Stimulated activated CD4-positive, alpha-beta T cell treated with anti-CD3 and anti-CD28 coated beads, Interleukin-1b, Interleukin-23, amount 100 ng/mL, for 1 hour (primary cell): Measurements from ENCODE around the gene SACM1L.
"Not testable (repeated sequence)": the region's sequence is repeated elsewhere in the genome, so short reads cannot be mapped to it uniquely, and the experiment has no call there.

Experiments used
- DNase-seq, 2 donors: peaks; one replicate each; pipeline ENCODE4 v3.0.0-alpha.2; 2020; ENCODE audit warnings: low read depth in 2 of 2

The SACM1L gene

GRCh38 chr3:45691842-45692241 is 2.6 kb downstream of the SACM1L start:
- DNase-seq = no peak

DNA sequence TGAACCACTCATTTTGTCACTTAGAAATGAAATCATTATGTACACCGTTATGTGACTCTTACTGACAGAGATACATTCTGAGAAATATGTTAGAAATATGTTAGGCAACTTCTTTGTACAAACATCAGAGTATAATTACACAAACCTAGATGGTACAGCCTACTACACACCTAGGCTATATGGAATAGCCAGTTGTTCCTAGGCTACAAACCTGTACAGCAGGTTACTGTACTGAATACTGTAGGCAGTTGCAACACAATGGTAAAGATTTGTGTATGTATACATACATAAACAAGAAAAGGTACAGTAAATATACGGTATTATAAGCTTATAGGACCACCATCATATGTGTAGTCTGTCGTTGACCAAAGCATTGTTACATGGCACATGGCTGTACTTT is 3.7 kb downstream of the SACM1L start:
- DNase-seq = no peak

DNA sequence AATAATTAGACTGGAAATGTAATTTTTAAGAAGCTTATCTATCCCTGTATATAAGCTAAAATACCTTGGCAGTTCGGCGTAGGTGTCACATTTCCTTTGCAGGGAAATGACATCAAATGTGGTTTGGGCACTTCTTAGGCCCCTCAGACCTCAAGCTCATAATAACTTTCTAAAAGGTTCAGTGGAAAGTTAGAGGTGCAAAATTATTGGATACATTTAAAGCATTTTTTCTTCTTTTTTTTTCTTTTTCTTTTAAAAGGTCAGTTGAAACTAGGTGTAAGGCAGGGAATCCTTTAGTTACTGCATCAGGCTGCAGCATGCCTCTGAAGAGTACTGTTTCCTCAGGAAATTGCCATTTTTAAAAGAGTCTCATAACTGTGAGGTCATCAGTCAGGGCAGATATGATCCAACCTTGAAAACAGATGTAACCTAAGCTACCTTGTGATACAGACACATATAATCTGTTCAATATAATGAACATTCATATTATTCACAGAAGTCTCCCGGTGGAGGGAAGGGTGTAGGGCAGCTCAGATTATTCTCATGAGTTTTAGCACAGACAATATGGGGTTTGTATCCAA is 4.8 kb downstream of the SACM1L start:
- DNase-seq = no peak

GRCh38 chr3:45695166-45695565 is 6.0 kb downstream of the SACM1L start:
- DNase-seq = not testable (repeated sequence)

DNA sequence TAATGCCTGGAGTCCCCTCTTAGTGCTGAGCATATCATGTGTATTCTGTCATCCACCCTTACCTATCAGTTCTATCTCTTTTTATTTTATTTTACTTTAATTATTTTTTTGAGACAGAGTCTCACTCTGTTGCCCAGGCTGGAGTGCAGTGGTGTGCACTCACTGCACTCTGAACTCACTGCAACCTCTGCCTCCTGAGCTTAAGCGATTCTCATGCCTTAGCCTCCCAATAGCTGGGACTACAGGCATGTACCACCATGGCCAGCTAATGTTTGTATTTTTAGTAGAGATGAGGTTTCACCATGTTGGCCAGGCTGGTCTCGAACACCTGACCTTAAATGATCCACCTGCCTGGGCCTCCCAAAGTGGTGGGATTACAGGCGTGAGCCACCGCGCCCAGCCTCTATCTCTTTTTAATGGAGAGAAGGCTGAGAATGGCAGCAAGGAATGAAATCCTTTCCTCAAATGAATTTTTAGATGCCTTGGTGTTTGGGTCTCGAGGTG is 11.4 kb downstream of the SACM1L start:
- DNase-seq = no peak

DNA sequence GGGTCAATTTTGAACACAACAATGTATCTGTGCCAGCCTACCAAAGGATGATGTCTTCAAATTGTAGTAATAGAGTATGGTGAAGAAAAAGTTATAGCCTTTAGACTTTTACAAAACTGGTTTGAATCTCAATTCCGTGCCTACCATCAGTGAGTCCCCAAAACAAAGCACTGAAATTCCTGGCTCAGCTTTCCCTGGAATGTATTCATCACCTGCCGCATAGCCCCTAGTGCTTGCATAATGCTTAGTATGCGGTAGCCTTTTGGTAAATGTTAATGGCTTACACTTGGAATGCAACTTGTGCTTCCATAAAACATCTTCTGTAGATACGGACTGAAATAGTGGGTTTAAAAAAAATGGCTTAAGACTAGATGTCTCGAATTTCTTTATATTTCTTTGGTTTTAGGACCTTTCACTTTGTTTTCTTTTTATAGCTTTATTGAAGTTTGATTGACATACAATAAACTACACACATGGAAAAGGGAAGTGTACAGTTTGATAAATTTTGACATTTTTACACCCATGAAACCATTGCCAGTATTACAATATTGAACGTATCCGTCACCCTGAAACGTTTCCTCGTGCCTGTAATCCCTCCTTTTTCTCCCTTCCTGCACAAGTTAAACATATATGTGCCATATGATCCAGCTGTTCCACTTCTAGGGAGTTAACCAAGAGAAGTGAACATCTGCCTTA is 12.1 kb downstream of the SACM1L start:
- DNase-seq = no peak

DNA sequence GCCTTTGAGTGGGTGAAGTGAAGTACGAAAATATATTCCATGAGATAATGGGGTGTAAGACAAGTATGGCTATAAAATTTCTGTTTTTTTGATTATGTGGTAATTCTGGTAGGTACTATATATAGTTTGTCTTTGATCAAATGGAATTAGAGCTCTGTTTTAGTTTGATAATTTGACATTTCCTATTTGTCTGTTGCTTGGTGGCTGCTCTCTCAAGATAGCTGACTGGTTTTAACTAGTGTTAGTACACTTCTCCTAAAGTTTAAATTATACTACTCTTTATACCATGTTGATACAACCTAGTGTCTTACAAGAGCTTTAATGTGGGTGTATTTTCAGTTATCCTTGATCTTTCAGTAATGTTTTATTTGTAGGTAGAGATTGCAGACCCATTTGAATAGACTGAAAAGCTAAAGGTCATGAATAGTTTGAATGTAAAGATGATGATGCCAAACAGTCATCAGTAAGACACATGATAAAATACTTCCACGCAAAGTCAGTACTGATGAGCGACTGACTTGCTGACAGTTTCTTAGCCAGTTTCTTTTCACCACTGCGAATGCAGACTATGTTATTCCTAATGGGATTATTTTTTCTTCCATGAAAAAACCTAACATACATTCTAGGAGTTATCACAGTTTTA is 15.2 kb downstream of the SACM1L start:
- DNase-seq = no peak

DNA sequence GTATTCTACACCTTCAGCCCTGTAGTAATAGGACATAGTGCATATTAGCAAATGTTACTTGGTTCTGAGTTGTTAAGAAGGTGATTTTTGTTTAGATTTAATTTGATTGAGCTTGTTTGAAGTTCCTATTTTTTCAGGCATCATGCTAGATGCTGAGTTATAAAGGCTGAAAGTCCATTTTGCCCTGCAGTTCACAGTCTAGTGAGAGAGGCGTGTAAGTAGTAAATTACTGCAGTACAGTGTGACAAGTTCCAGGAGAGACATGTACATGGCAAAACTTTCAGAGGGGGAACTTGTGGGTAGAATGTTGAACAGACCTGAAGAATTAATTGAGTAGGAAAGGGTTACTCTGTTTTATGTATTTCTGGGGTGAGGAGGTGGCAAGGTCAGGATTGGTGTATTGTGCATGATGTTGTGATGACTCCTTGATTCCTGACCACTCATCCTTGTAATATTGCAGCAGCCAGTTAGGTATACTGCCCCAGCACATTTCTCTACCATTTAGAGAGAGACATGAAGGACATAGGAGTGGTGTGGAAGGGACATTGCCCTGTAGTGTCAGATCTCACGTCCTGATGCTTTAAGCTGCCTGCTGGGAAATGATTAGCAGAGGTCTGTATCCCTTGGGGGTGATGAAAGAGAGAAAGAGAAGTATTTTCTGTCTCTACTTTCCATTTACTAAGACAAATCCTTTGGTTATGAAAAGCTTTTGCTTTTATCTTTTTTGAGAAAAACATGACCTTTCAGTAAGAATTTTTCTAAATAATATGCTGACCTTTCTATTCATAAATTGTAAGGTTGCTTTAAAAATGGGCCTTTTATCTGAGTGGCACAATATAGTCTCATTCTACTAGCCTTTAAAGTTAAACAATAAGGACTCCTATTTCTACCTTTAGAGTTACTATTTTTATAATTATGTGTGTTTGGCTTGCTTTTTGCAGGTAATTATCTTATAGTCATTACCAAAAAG is 16.9 kb downstream of the SACM1L start:
- DNase-seq = no peak

DNA sequence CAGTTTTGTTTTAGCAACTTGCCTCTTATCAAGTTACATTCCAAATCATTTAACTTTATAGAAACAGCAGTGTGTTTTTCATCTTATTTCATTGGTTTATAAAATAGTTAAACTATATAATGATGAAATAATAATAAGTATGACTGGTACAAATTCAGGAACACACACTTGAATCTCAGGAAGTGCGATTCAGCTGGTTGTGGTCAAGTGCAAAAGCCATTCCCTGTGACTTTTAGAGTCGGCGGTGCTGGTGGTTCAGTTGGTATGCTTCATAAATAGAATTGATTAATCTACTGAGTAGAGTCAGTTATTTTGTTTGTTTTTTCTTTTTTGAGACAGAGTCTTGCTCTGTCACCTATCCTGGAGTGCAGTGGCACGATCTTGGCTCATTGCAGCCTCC is 22.7 kb downstream of the SACM1L start:
- no peak for DNase-seq

DNA sequence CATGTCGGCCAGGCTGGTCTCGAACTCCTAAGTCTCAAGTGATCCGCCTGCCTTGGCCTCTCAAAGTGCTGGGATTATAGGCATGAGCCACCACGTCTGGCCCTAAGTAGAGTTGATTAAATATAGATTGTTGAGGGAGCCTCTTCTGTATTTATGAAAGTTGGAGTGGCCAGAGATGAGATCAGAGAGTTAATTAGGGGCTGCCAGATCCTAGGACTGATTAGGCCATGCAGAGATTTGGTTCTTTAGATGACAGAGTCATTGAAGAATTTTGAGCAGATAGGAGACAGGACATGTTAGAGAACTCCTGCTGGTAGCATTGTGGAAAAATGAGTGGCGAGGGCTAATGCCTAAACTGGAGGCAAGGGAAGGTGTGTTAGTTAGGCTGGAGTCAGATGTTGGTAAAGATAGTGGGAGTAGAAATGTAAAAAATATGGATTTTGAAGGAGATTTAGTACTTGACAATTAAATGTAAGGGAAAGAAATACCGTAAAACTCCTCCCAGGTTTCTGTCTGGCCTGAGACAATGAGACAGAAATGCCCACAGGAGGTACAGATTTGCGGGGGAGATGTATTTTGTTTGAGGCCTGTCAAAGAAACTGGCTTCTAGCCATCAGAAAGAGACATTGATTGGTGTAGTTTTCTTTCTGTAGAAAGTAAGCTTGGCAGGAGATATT is 23.4 kb downstream of the SACM1L start:
- DNase-seq = no peak

DNA sequence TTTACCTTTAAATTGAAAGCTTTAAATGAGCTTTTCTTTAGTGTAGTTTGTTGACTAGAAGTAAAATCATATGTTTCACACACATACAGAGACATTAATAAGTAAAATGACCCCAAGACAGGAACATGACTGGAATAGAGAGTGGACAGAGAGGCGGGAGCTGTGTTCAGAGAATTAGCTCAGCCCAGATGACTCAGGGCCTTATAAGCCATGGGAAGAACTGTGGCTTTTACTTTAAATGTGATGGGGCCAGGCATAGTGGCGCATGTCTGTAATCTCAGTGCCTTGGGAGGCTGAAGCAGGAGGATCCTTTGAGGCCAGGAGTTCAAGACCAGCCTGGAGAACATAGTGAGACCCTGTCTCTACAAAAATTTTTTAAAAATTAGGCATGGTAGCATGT is 26.7 kb downstream of the SACM1L start:
- no peak for DNase-seq

DNA sequence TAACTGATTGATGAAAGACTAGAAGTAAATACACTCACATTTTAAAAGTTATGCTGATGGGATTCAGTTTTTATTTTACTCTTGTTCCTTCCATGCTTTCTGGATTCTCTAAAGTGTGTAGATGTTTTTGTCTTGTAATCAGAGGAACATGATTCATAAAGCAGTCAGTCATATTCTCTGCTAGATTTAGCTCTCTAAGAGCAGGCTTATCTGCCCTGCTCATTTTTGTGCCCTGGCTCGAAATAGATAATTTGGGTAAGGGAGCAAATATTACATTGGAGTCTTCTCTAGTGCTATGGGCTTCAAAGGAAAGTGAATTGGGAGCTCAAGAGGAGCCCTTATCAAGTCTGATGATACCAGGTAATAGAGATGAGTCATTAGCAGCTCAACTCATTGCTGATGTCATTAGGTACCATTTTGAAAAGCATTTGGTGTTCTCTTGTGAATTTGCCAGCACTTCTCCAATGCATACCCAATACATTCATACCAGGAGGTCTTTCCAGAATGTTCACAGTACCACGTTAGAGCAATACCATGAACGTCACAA is 27.7 kb downstream of the SACM1L start:
- no peak for DNase-seq

GRCh38 chr3:45719655-45720487 is 30.7 kb downstream of the SACM1L start:
- DNase-seq = no peak

GRCh38 chr3:45724911-45725310 is 35.7 kb downstream of the SACM1L start:
- DNase-seq = no peak

GRCh38 chr3:45729614-45730013 is 40.4 kb downstream of the SACM1L start:
- DNase-seq = no peak

GRCh38 chr3:45730409-45731154 is 41.4 kb downstream of the SACM1L start:
- DNase-seq = no peak

DNA sequence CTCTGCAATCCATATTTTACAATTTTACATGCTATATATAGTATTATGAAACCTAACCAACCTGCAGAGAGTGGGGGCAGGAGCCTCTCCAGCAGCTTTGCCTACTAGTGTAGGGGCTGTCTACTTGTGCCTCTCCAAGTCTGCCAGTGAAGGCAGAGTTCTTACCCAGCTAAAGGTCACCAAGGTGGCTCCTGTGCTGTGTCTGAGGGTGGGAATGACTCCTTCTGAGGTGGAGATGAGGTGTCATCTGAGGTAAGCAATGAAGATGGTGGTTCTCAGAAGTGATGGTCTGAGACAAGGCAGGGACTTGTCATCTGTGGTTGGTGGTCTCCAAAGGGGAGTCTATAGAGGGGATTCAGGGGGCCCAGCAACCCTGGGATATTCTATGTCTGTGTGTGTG is 47.5 kb downstream of the SACM1L start:
- no peak for DNase-seq

- no peak for DNase-seq
These were observed 48.0 kb downstream of the SACM1L start for GRCh38 chr3:45737234-45737633.

DNA sequence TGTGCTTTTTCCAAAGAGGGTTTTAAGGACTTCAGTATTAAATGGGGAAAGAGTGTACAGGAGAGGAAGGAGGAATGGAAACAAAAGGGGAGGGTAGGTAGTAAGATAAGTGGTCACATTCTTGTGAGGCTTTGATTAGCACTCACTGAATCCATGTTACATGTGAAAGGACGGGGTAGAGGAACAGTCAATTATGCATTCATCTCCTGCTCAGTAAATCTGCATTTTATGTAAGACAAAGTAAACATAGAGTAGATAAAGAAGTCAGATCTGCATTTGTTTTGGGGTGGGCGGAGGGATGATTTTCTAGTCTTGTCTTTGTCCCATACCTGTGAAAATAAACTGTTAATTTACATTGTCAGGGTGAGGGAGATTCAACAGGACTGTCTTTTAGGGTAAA is 50.8 kb downstream of the SACM1L start:
- DNase-seq = no peak
